ENCODE data around the gene SYCE1.
"Not testable (repeated sequence)": the region's sequence is repeated elsewhere in the genome, so short reads cannot be mapped to it uniquely, and the experiment has no call there.

DNA sequence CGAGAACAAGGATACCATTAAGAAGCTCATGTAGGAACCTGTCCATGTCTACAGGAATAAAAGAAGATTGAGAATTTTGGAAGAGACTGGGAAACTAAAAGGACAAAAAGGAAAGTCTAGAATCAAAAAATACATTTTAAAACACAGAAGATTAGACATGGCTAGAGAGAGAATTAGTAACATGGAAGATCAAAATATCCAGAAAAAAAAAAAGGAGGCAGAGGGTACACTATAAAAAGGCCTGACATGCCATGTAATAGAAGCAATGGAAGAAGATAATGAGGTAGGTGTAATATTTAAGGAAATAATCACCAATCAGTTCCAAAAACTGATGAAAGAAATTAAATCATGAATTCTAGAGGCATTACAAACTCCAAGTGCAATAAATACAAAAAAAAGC, 8.1 kb upstream of the SYCE1 start:
- not testable (repeated sequence) for TF ChIP-seq EP300 (conservative IDR thresholded peaks at IDR 0.05; ENCODE audit: poor library complexity, severe bottlenecking); POLR2AphosphoS5 (IDR thresholded peaks at IDR 0.05); EZH2 (IDR thresholded peaks at IDR 0.05; ENCODE audit: borderline replicate concordance, insufficient read depth, low read length, poor library complexity, severe bottlenecking); RAD21 (conservative IDR thresholded peaks at IDR 0.05); TAF1 (IDR thresholded peaks at IDR 0.05; ENCODE audit: low read depth); SMC3 (conservative IDR thresholded peaks at IDR 0.05; ENCODE audit: poor library complexity)
- TF ChIP-seq, protein P1, sequence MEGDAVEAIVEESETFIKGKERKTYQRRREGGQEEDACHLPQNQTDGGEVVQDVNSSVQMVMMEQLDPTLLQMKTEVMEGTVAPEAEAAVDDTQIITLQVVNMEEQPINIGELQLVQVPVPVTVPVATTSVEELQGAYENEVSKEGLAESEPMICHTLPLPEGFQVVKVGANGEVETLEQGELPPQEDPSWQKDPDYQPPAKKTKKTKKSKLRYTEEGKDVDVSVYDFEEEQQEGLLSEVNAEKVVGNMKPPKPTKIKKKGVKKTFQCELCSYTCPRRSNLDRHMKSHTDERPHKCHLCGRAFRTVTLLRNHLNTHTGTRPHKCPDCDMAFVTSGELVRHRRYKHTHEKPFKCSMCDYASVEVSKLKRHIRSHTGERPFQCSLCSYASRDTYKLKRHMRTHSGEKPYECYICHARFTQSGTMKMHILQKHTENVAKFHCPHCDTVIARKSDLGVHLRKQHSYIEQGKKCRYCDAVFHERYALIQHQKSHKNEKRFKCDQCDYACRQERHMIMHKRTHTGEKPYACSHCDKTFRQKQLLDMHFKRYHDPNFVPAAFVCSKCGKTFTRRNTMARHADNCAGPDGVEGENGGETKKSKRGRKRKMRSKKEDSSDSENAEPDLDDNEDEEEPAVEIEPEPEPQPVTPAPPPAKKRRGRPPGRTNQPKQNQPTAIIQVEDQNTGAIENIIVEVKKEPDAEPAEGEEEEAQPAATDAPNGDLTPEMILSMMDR (IDR thresholded peaks at IDR 0.05; ENCODE audit: poor library complexity, severe bottlenecking), result not testable (repeated sequence)
- TF ChIP-seq, protein P2, sequence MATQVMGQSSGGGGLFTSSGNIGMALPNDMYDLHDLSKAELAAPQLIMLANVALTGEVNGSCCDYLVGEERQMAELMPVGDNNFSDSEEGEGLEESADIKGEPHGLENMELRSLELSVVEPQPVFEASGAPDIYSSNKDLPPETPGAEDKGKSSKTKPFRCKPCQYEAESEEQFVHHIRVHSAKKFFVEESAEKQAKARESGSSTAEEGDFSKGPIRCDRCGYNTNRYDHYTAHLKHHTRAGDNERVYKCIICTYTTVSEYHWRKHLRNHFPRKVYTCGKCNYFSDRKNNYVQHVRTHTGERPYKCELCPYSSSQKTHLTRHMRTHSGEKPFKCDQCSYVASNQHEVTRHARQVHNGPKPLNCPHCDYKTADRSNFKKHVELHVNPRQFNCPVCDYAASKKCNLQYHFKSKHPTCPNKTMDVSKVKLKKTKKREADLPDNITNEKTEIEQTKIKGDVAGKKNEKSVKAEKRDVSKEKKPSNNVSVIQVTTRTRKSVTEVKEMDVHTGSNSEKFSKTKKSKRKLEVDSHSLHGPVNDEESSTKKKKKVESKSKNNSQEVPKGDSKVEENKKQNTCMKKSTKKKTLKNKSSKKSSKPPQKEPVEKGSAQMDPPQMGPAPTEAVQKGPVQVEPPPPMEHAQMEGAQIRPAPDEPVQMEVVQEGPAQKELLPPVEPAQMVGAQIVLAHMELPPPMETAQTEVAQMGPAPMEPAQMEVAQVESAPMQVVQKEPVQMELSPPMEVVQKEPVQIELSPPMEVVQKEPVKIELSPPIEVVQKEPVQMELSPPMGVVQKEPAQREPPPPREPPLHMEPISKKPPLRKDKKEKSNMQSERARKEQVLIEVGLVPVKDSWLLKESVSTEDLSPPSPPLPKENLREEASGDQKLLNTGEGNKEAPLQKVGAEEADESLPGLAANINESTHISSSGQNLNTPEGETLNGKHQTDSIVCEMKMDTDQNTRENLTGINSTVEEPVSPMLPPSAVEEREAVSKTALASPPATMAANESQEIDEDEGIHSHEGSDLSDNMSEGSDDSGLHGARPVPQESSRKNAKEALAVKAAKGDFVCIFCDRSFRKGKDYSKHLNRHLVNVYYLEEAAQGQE (IDR thresholded peaks at IDR 0.05; ENCODE audit: borderline replicate concordance), result not testable (repeated sequence)

Data from neural cell (in vitro differentiated cells).